Natural killer cell (primary cell): ENCODE measurements around the gene CUX1. TPM values are rescaled to one million over a fixed set of nuclear protein-coding genes. Genes with fewer than 3 reads are reported as not detected.

Experiments
- ATAC-seq, 3 donors: fragments of 150-1000 bp in 2 of 3; fragments of 200-7000 bp in 1 of 3; cut with Tn5 transposase; 1 replicate in 1 of 3; 2 replicates in 2 of 3; pipeline ENCODE4 v1.10.0; 2021; ENCODE audit warnings: mild to moderate bottlenecking in 2 of 3, moderate library complexity in 2 of 3
- DNase-seq, 2 donors: peaks; one replicate each; pipeline versions ENCODE4 v3.0.0 to v3.0.0-alpha.2; 2013 to 2021; ENCODE audit warnings: mixed read lengths in 1 of 2
- H3K27ac ChIP-seq: one replicate; pipeline ENCODE4 v1.5.1; 2013; ENCODE audit warnings: mild to moderate bottlenecking, low read length
- H3K27me3 ChIP-seq: one replicate; pipeline ENCODE4 v1.6.1; 2013; ENCODE audit warnings: low read length; ENCODE audit not compliant: control insufficient read depth, insufficient read depth
- H3K36me3 ChIP-seq: one replicate; pipeline ENCODE4 v1.6.1; 2013; ENCODE audit warnings: low read length; ENCODE audit not compliant: control insufficient read depth, insufficient read depth
- H3K4me1 ChIP-seq: one replicate; pipeline ENCODE4 v1.6.1; 2013; ENCODE audit warnings: low read length; ENCODE audit not compliant: control insufficient read depth, insufficient read depth
- H3K4me3 ChIP-seq: one replicate; pipeline ENCODE4 v1.5.1; 2013; ENCODE audit warnings: low read length
- H3K9me3 ChIP-seq: one replicate; pipeline ENCODE4 v1.6.1; 2013; ENCODE audit warnings: low read length; ENCODE audit not compliant: control insufficient read depth, insufficient read depth
- H3K27ac Mint-ChIP-seq, 2 donors: one replicate each; pipeline ENCODE4 v1.8.0; 2022; ENCODE audit warnings: mild to moderate bottlenecking in 2 of 2, mixed read lengths in 2 of 2, moderate library complexity in 1 of 2
- H3K27me3 Mint-ChIP-seq, 2 donors: one replicate each; pipeline ENCODE4 v1.8.0; 2022; ENCODE audit warnings: low read depth in 2 of 2, mixed read lengths in 2 of 2
- H3K36me3 Mint-ChIP-seq: one replicate; pipeline ENCODE4 v1.8.0; 2022; ENCODE audit warnings: mixed read lengths
- H3K4me1 Mint-ChIP-seq, 2 donors: one replicate each; pipeline ENCODE4 v1.8.0; 2022; ENCODE audit warnings: mixed read lengths in 2 of 2
- H3K4me3 Mint-ChIP-seq: one replicate; pipeline ENCODE4 v1.8.0; 2022; ENCODE audit warnings: mild to moderate bottlenecking, moderate library complexity, mixed read lengths
- H3K9me3 Mint-ChIP-seq, 2 donors: one replicate each; pipeline ENCODE4 v1.8.0; 2022; ENCODE audit warnings: mixed read lengths in 2 of 2
- WGBS: methylation state at CpG from one replicate; pipeline ENCODE4 v1.1.7; 2013; ENCODE audit warnings: missing lambda C conversion rate; ENCODE audit not compliant: insufficient coverage; 5-methylcytosine and 5-hydroxymethylcytosine counted together
- intact Hi-C: fragments of 100-400 bp; cut with micrococcal nuclease; formaldehyde crosslinking; loops from one replicate; pipeline ENCODE4 v1.14.2; 2022
- total RNA-seq, 4 donors: library from RNA; stranded (reverse); fragments of 120-200 nt in 1 of 4; gene quantifications; one replicate each; pipeline versions ENCODE4 v1.2.3 to v1.2.4, GENCODE V29; 2013 to 2022
- TF ChIP-seq, protein P1 (sequence below): fragments of 200-600 bp; IDR thresholded peaks from one replicate; pipeline ENCODE4 v1.8.0; 2022; ENCODE audit warnings: antibody characterized with exemption

Gene CUX1
- total RNA-seq, 3 donors from 2014 or later (not counting 1 experiment from before 2014, with no cell fraction given): 59.8 to 77.4 (median 73.6) TPM

- Histone ChIP-seq H3K9me3 (no peaks in the 10 kb centered on the region), H3K36me3 (no peaks in the 10 kb centered on the region), H3K4me1 (peaks cover 13% of the 10 kb centered on the region), H3K4me3 (no peak overlapping the region), H3K27me3 (peaks cover 4% of the 10 kb centered on the region), H3K27ac (no peak overlapping the region)
- Mint-ChIP-seq H3K27ac (no peak overlapping the region), H3K27me3 (peaks cover 0 to 3% of the 10 kb centered on the region in 2 donors), H3K36me3 (no peaks in the 10 kb centered on the region), H3K9me3 (no peaks in the 10 kb centered on the region), H3K4me1 (peaks cover 8 to 10% of the 10 kb centered on the region in 2 donors), H3K4me3 (peak overlapping the region; percentile 49)
- intact Hi-C loops: no loop called here
- ATAC-seq (no peak), DNase-seq (no peak)
- TF ChIP-seq, protein P1, sequence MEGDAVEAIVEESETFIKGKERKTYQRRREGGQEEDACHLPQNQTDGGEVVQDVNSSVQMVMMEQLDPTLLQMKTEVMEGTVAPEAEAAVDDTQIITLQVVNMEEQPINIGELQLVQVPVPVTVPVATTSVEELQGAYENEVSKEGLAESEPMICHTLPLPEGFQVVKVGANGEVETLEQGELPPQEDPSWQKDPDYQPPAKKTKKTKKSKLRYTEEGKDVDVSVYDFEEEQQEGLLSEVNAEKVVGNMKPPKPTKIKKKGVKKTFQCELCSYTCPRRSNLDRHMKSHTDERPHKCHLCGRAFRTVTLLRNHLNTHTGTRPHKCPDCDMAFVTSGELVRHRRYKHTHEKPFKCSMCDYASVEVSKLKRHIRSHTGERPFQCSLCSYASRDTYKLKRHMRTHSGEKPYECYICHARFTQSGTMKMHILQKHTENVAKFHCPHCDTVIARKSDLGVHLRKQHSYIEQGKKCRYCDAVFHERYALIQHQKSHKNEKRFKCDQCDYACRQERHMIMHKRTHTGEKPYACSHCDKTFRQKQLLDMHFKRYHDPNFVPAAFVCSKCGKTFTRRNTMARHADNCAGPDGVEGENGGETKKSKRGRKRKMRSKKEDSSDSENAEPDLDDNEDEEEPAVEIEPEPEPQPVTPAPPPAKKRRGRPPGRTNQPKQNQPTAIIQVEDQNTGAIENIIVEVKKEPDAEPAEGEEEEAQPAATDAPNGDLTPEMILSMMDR: no peak
- 100% methylated on average over 1 of the region's 1 CpG for WGBS
These were observed 4.8 kb upstream of the CUX1 start for GRCh38 chr7:101812595-101812994.

- no peak for ATAC-seq
- Mint-ChIP-seq H3K9me3 (no peaks in the 10 kb centered on the region), H3K36me3 (no peaks in the 10 kb centered on the region), H3K27me3 (peaks cover 0 to 3% of the 10 kb centered on the region in 2 donors), H3K4me1 (peaks cover 16 to 18% of the 10 kb centered on the region in 2 donors), H3K4me3 (peak overlapping the region; percentile 76), H3K27ac (no peak overlapping the region)
- intact Hi-C loops: loop anchor here (2.0 kb wide), 1 partner anchor 43 kb away; no protein-coding TSS in a partner anchor
- DNase-seq: no peak
- H3K9me3 ChIP-seq: no peaks in the 10 kb centered on the region
- no peak overlapping the region for H3K4me3 ChIP-seq
- H3K36me3 ChIP-seq: no peaks in the 10 kb centered on the region
- H3K27ac ChIP-seq: no peak overlapping the region
- H3K27me3 ChIP-seq: peaks cover 4% of the 10 kb centered on the region
- TF ChIP-seq, protein P1: no peak
- 38% methylated on average over 2 of the region's 5 CpGs for WGBS
- peaks cover 15% of the 10 kb centered on the region for H3K4me1 ChIP-seq
These were observed 3.9 kb upstream of the CUX1 start for GRCh38 chr7:101813402-101814019.

- Histone ChIP-seq H3K27me3 (peaks cover 4% of the 10 kb centered on the region), H3K9me3 (no peaks in the 10 kb centered on the region), H3K4me1 (peaks cover 15% of the 10 kb centered on the region), H3K4me3 (peak overlapping the region; percentile 57), H3K36me3 (no peaks in the 10 kb centered on the region), H3K27ac (no peak overlapping the region)
- peak overlapping the region; percentile 83 for H3K4me3 Mint-ChIP-seq
- no peaks in the 10 kb centered on the region for H3K36me3 Mint-ChIP-seq
- no peaks in the 10 kb centered on the region for H3K9me3 Mint-ChIP-seq
- intact Hi-C loops: loop anchor here (2.0 kb wide), 1 partner anchor 42 kb away; no protein-coding TSS in a partner anchor
- TF ChIP-seq, protein P1: peak; percentile 47
- H3K27me3 Mint-ChIP-seq: peaks cover 0 to 3% of the 10 kb centered on the region in 2 donors
- ATAC-seq: peak; percentile 52 to 62 (median 62)
- peaks cover 20 to 21% of the 10 kb centered on the region in 2 donors for H3K4me1 Mint-ChIP-seq
- peak overlapping the region in 1 of 2 donors; percentile 80 for H3K27ac Mint-ChIP-seq
- under 1% methylated on average over 69 of the region's 74 CpGs for WGBS
- DNase-seq: peak; percentile 49 to 76
These were observed 3.1 kb upstream of the CUX1 start for GRCh38 chr7:101814081-101814990.
